ENCODE results near the gene IL10RB.

The IL10RB gene

DNA sequence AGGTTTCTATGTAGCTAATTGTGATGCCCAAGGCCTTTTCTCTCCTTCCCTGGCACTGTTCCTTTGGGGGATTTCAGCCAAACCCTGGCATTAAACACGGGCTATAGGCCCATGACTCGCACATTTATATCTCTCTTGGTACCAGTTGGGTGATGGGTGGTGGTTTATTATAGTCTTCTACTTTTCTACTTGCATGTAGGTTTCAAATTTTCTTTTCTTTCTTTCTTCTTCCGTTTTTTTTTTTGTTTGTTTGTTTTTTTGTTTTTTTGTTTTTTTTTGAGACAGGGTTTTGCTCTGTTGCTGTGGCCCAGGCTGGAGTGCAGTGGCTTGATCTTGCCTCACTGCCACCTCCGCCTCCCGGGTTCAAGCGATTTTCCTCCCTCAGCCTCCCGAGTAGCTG, 1.1 kb downstream of the IL10RB start:
- no peak for DNase-seq (ENCODE audit: low read depth)

DNA sequence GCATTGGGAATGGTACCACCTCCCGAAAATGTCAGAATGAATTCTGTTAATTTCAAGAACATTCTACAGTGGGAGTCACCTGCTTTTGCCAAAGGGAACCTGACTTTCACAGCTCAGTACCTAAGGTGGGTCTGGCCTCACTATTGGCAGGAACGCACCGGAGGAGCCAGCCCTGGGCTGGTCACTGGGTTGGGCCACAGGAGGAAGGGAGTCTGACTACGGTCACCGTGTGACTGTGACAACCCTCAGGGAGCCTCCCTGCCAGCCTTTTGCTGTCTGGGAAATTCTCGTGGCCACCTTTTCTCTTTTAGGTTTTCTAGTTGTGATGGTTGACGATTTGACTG, 2.2 kb downstream of the IL10RB start:
- DNase-seq (ENCODE audit: low read depth) = no peak

DNA sequence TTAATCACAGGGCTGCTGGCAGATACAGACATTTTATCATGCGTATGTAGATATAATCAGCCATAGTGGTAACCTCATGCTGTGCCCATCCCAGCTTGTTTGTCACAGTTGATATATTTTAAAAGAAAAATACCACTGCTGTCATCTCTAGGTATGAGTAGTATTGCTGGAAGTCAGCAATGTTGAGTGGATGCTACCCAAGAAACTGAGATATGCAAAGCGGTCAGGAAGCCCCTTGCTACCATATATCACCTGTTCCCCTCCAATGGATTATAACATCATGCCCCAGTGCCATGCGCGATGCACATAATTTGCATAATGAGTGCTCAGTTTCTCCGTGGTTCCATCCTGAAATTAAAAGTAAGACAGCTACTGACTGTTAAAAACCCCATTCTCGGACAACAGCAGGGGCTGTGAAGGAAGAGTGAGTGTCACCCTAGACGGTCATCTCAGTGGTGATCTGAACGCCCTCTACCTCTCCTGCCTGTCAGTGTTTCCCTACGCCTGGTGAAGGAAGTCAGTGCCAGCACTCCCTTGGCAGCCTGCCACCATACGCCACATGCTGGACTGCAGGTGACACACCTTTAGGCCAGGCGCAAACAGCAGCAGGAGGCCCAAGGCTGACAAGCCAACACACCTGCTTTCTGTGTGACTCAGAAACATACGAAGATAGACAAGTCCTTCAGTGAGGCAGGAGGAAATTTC, 2.7 kb downstream of the IL10RB start:
- no peak for DNase-seq (ENCODE audit: low read depth)

- no peak for DNase-seq (ENCODE audit: low read depth)
Observed at GRCh38 chr21:33270986-33271385, 4.8 kb downstream of the IL10RB start.

DNA sequence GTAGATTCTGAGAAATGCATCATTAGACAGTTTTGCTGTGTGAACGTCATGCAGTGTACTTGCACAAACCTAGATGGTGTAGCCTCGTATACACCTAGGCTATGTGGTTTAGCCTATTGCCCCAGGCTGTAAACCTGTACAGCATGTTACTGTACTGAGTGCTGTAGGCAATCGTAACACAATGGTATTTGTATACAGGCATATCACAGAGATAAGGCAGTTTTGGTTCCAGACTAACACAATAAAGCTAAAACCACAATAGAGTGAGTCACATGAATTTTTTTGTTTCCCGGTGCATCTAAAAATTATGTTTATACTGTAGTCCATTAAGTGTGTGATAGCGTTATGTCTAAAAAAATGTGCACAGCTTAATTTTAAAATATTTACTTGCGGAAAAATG, 6.9 kb downstream of the IL10RB start:
- peak; percentile 65 for DNase-seq (ENCODE audit: low read depth)

- no peak for DNase-seq (ENCODE audit: low read depth)
Observed at GRCh38 chr21:33278721-33279120, 12.6 kb downstream of the IL10RB start.

DNA sequence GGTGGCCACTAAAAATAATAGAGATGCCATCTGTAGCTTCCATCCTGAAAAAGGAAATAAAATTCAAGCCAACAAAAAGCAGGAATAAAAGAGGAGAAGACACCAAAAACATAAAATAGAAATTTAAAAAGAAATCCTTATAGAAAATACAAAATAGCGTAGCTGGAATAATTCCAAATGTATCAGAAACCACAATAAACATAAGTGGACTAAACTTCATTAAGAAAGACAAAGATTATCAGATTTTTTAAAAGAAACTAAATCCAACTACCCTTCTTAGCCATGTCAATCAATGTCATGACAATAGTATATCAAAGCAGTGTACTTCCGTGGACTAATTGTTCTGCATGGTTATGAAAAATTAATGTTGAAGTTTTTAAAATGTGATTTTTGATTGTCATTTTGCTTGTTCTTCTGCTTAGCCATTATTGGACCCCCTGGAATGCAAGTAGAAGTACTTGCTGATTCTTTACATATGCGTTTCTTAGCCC, 13.2 kb downstream of the IL10RB start:
- no peak for DNase-seq (ENCODE audit: low read depth)

- no peak for DNase-seq (ENCODE audit: low read depth)
Observed at GRCh38 chr21:33281096-33281652, 15.0 kb downstream of the IL10RB start.

DNA sequence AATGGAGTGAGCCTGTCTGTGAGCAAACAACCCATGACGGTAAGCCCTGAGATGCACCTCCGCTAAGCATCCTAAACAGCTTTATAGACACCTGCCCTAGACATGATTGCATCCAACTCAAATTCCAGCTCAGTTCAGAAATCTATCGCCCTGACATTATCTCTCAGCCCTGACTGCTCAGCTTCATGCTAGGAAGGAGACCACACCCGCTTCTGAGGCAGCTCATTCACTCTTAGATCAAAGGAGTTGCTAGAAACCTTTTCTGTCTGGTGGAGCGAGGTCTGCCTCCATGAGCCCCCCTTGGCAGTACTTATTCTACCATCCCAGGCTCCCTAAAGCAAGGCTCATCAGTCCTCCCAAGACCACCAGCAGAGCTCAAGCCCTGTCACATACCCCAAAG, 17.0 kb downstream of the IL10RB start:
- no peak for DNase-seq (ENCODE audit: low read depth)

DNA sequence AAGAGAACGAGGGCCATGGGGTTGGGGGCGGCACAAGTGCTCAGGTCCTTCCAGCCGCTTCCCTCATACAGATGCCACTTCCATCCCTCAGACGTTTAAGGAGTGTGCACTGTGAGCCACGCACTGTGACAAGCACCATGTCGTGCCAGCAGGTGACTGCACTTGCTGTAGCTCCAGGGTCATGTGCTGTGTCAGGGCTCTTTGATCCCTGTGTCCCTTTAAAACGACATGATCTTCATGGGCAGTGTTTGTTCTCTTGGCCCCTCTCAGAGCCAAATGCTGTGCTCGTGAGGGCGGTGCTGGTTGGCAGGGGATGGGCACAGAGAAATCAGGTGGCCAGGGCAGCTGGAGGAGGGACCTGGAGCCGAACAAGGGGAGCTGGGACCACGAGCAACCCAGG, 19.9 kb downstream of the IL10RB start:
- DNase-seq (ENCODE audit: low read depth) = no peak

DNA sequence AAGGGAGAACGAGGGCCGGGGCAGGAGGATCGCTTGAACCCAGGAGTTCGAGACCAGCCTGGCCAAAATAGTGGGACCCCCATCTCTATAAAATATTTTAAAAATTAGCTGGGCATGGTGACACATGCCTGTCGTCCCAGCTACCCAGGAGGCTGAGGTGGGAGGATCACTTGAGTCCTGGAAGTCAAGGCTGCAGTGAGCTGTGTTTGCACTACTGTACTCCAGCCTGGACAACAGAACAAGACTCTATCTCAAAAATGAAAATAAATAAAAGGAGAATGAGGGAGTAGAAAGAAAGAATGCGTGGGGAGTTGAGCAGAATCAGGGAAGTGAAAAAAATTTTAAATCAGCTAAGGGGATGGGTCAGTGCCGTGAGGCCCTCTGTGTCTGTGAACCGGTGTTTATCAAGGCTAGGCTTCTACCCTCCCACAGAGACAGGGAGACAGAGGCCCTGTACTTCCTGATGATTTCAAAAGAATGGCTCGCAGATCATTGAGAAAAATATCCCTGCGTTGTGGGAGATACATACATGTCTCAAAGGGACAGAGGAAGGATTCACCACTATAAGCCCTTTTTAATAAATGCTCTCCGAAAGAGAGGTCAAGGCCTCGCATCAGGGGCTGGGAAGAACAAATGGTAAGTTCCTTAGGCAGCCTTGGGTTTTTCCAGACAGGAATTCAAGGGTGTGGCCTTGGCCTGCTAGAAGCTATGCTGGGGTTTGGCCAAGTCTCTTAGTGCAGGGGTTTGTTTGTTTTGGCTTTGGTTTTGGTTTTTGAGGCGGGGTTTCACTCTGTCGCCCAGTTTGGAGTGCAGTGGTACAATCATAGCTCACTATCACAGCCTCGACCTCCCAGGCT, 20.7 kb downstream of the IL10RB start:
- DNase-seq (ENCODE audit: low read depth) = peak; percentile 97

DNA sequence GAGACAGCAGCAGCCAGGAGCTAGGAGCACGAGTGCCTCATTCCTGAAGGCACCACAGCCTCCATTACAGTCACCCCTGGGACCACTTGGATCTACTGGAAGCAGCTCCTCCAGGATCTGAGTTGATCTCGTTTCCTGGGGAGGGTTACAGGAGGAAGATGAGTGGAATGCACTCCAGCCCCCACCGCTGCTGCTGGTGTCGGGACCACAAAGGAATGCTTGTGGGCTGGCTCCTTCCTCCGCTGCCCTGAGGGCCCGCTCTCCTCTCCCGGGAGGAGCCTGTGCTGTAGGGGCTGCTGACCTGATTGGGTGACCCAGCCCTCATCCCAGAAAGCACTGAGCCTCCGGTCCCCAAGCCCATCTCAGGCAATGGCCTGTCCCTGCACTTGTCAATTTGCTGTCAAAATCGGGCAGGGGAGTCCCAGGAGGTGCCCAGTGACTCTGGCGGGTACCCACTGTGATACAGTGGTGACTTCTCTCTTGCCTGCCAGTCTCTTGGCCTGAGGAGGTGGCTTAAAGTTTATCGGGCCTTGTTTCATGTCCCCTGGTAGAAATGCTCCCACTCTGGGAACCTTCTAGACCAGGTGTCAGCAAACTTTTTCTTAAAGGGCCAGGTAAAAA, 23.1 kb downstream of the IL10RB start:
- DNase-seq (ENCODE audit: low read depth) = peak; percentile 81

GRCh38 chr21:33290441-33290840, 24.3 kb downstream of the IL10RB start:
- no peak for DNase-seq (ENCODE audit: low read depth)

DNA sequence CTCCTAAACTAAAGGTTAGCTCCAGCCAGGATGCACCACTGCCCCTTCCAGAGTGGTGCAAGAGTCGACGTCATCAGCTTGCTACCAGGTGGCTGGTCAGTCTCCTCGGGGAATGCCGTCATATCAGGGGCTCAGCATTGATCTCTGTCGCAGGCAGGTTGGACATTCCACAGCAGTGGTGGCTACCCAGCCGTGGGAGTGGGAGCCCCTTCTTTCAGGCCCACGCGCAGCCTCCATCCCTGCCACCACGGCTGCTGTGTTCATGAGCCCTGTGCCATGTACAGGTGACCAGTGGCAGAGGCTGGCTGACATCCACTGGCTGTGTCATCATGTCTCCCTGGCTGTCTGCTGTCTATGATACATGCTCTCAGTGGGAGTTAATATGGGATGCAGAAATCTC, 25.5 kb downstream of the IL10RB start:
- DNase-seq (ENCODE audit: low read depth) = no peak

- no peak for DNase-seq (ENCODE audit: low read depth)
Observed at GRCh38 chr21:33292724-33293123, 26.6 kb downstream of the IL10RB start.

GRCh38 chr21:33293136-33293535, 27.0 kb downstream of the IL10RB start:
- DNase-seq (ENCODE audit: low read depth) = no peak

- no peak for DNase-seq (ENCODE audit: low read depth)
Observed at GRCh38 chr21:33293811-33294216, 27.6 kb downstream of the IL10RB start.

- DNase-seq (ENCODE audit: low read depth) = no peak
Observed at GRCh38 chr21:33296156-33296555, 30.0 kb downstream of the IL10RB start.

DNA sequence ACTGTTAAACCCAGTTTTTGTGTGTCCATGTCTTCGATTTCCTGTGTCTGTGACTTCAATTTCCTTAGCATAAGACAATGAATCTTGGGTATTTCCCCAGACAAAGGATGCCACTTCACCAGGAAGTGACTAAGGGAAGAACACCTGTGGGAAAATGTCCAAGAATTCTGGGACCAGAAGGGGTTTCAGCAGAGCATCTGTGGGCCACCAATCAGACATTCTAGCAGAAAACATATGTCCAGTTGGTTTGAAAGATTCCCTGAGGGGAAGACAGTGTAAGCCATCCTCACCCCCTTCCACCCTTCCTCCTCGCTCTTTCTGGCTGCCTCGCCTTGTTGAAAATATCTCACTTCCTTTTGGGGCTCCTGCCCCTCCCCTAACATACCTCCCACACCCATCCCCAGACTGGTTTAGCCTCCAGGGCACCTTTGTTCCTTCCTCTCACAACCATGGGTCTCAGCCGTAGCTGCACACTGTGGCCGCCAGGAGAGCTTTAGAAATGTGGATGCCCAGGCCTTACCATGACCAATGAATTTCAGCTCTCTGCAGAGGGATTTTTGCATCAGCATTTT, 33.1 kb downstream of the IL10RB start:
- DNase-seq (ENCODE audit: low read depth) = no peak

GRCh38 chr21:33300701-33301631, 34.8 kb downstream of the IL10RB start:
- peak; percentile 36 for DNase-seq (ENCODE audit: low read depth)

DNA sequence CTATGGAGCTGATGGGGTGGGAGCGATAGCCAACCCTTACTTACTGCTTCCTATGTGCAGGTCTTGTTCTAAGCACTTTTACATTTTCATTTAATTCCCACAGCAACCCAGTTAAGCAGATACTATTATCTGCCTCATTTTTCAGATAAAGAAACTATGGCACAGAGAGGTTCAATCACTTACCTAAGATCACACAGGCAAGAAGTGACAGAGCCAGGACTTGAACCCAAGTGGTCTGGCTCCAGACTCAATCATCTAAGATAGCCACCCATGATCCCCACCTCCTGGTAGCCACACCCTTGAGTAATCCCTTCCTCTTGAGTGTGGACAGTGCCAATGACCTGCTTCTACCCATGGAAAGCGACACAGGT, 35.5 kb downstream of the IL10RB start:
- DNase-seq (ENCODE audit: low read depth) = no peak

Measured in amniotic epithelial cell (primary cell).